Fibroblast of skin of back (primary cell): ENCODE results near the gene LHX3.

ENCODE experiments used
- DNase-seq: peaks from one replicate; pipeline ENCODE4 v3.0.0-alpha.2; 2013

The LHX3 gene

GRCh38 chr9:136191960-136192286 is 13.0 kb downstream of the LHX3 start:
- no peak for DNase-seq

GRCh38 chr9:136191099-136191959 is 13.6 kb downstream of the LHX3 start:
- peak; percentile 8 for DNase-seq

GRCh38 chr9:136190656-136191055 is 14.3 kb downstream of the LHX3 start:
- DNase-seq: no peak

- DNase-seq: no peak
Observed at GRCh38 chr9:136190237-136190601, 14.7 kb downstream of the LHX3 start.

GRCh38 chr9:136189394-136190236 is 15.3 kb downstream of the LHX3 start:
- no peak for DNase-seq

- no peak for DNase-seq
Observed at GRCh38 chr9:136187683-136188586, 17.0 kb downstream of the LHX3 start.

GRCh38 chr9:136187197-136187596 is 17.7 kb downstream of the LHX3 start:
- no peak for DNase-seq

DNA sequence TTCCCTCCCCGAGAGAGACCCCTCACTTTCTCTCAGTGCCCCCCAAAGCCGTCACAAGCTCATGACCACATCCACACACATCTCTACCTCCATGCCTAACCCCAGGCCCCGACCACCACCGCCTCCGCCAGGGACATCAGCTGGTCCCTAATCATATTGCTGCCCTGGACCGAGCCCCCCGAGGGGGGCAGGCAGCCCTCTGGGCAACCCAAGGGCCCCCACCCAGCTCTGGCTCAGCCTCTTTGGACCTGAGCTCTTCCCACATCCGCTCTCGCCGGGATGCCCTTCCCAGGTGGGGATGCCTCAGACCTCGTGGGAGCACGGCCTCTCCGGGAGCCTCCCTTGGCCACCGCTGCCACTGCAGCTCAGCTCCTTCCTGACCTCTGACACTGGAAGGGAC is 18.5 kb downstream of the LHX3 start:
- no peak for DNase-seq

DNA sequence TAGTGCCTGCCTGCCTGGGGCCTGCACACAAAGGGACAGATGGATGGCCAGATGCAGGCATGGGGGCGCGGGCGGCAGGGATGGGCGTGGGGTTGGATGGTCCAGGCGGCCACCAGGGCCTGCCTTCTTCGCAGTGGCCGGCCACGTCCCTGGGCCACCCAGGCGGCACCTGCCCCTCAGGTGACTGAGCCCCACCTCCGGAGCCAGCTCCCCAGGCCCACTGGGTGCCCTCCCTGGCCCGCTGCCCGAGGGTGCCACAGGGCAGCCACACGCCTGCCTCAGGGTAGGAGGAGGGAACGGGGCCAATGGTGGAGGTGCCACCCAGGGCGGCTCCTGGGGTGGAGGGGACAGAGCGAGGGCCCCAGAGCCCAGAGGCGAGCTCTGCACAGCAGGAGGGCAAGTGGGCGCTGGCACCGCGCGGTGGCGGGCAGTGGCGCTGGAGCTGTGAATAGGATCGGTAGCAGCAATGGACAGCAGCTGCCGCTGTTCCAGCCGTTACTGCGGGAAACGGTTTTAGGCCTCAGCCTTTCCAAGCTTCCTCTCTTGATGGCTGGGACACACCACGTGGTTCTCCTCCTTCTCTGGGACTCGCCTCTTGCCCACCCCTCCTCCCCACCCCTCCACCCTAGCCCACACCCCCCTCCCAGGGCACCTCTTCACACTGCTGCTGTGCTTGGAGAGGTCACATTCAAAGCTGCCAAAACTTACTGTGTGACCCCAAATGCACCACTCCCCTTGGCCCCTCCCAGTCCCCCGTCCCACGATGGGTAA is 19.1 kb downstream of the LHX3 start:
- no peak for DNase-seq

GRCh38 chr9:136185066-136185465 is 19.9 kb downstream of the LHX3 start:
- no peak for DNase-seq

DNA sequence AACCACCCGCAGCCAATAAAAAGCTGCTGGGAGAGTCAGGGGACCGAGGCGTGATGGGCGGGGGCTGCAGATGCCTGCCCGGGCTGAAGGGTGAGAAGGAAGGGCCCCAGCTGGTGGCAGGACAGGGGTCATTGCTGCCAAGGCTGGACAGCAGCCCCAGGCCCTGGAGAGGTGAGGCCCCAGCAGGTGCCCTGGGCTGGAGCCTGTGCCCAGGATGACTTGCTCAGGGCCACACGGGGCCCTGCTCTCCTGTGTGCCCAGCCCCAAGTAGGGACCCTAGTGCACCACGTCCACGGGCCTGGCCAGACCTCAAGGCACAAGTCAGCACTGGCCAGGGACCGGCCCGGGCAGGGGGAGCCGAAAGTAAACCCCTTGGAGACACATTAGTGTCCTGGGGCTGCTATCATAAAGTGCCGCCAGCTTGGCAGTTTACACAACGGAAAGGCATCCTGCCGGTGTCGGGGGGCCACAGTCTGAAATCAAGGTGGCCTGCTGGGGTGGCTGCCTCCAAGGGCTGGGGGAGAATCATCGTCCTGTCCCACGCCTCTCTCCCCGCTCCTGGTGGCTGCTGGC is 22.0 kb downstream of the LHX3 start:
- no peak for DNase-seq

- DNase-seq: no peak
Observed at GRCh38 chr9:136182420-136182787, 22.5 kb downstream of the LHX3 start.

- no peak for DNase-seq
Observed at GRCh38 chr9:136181784-136182419, 23.0 kb downstream of the LHX3 start.

DNA sequence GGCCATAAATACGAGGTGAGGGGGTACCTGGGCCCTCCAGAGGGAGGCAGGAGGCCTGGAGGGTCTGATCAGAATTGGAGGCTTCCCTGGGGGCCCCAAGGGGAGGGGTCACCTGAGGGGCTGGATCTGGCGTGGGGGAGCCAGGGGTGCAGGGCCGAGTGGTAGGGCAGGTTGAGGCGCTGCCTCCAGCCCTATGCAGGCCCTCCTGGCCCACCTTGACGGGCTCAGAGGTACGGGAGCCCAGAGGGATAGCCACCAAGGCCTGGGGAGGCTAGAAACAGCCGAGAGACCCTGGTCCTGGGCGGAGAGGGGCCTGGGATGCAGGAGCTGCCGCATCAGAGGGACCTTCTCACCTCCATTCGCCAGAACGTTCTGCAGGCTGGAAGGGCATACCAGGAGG is 24.3 kb downstream of the LHX3 start:
- DNase-seq: no peak

- DNase-seq: no peak
Observed at GRCh38 chr9:136179761-136180160, 25.2 kb downstream of the LHX3 start.

GRCh38 chr9:136179101-136179616 is 25.8 kb downstream of the LHX3 start:
- no peak for DNase-seq

GRCh38 chr9:136178773-136179075 is 26.2 kb downstream of the LHX3 start:
- DNase-seq: no peak

DNA sequence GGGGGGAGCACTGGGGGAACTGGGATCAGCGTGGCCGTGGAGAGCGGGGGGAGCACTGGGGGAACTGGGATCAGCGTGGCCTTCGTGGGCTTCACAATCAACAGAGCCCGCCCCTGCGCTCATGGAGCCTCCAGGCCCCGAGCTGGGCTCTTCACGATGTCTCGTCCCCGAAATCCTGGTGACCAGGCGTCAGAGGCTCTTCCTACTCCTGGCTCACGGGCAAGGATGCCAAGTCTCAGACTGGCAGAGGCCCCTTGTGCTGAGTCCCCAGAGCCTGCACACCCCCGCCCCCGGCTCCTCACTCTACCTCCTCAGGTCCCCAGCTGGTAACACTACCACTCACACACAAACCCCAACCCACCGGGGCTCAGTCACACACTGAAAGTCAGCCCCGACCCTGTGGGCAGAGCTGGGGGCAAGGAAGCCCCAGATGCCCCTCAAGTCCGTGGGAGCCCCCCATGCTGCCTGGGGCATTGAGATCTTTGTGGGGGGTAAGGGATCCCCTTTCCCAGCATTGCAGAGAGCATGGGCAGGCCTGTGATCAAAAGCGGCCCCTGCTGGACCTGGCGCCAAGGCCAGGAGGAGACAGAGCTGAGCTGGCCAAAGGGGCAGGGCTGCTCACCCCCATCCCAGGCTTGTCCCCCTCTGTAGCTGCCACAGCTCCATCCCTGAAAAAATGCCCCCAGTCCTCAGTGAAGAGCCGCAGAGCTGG is 26.7 kb downstream of the LHX3 start:
- DNase-seq: no peak

- no peak for DNase-seq
Observed at GRCh38 chr9:136177224-136177623, 27.7 kb downstream of the LHX3 start.

DNA sequence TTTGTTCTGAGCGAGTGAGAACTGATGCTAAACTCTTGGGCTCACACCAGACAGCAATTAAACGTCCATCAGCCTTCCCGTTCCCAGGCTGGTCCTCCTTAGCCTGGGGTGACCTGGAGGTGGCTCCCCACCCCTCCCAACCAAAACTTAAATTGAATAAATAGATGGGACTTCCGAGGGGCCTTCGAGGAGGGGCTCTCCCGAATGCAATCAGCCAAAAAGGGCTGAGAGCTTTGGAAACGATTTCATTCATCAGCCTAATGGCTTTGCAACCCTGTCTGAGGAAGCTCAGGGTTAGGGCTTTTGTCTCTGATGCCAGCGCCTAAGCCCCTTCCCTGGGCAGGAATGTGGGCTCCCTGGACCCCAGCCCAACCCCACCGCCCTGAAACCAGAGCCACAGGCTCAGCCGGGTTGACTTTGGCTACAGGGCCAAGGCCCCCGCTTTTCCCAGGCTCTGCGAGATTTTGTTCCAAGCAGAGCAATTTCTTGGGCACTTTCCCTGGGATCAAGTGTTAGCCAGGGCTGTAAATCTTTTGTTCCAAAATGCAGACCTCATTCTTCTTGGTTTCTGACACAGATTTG is 29.2 kb downstream of the LHX3 start:
- DNase-seq: no peak
